K562 (cell line): Measurements from ENCODE around the gene GPR37L1. TPM values are rescaled to one million over a fixed set of nuclear protein-coding genes. Genes with fewer than 3 reads are reported as not detected.

Source experiments
- BACH1 ChIP-seq: fragments of 200-800 bp; sonication (Bioruptor generic); IDR thresholded peaks from 2 replicates; pipeline ENCODE4 v1.6.1; 2016; ENCODE audit warnings: missing genetic modification characterization, missing compliant biosample characterization
- HDAC2 ChIP-seq: fragments of 450-650 bp; IDR thresholded peaks from 2 replicates; pipeline ENCODE4 v1.6.1; 2016; ENCODE audit warnings: mild to moderate bottlenecking
- HDGF ChIP-seq: fragments of 450-650 bp; IDR thresholded peaks from 2 replicates; pipeline ENCODE4 v1.6.1; 2016
- HNRNPL ChIP-seq: fragments of 200-400 bp; formaldehyde crosslinking; IDR thresholded peaks from 2 replicates; pipeline ENCODE4 v1.6.1; 2017; ENCODE audit warnings: low read depth, mild to moderate bottlenecking, low read length
- KLF6 ChIP-seq: fragments of 250-450 bp; sonication (Bioruptor Pico); IDR thresholded peaks from 2 replicates; pipeline ENCODE4 v1.4.0; 2020; ENCODE audit warnings: mild to moderate bottlenecking, moderate library complexity, borderline replicate concordance
- NCOA4 ChIP-seq: fragments of 450-650 bp; IDR thresholded peaks from 2 replicates; pipeline ENCODE4 v1.6.1; 2018; ENCODE audit warnings: mild to moderate bottlenecking; ENCODE audit not compliant: partially characterized antibody
- NELFE ChIP-seq: IDR thresholded peaks from 2 replicates; pipeline ENCODE4 v1.6.1; 2011; ENCODE audit warnings: mild to moderate bottlenecking; ENCODE audit not compliant: insufficient read depth, insufficient read length
- NFIC ChIP-seq: fragments of 450-650 bp; IDR thresholded peaks from 2 replicates; pipeline ENCODE4 v1.6.1; 2017; ENCODE audit warnings: mild to moderate bottlenecking, inconsistent platforms
- POLR3A ChIP-seq: IDR thresholded peaks from 2 replicates; pipeline ENCODE4 v1.6.1; 2011; ENCODE audit warnings: borderline replicate concordance, mild to moderate bottlenecking, moderate library complexity; ENCODE audit not compliant: insufficient read length, insufficient read depth; ENCODE audit errors: extremely low read depth
- RBM34 ChIP-seq: fragments of 200-400 bp; formaldehyde crosslinking; IDR thresholded peaks from 2 replicates; pipeline ENCODE4 v1.6.1; 2018; ENCODE audit warnings: low read length, borderline replicate concordance; ENCODE audit not compliant: insufficient read depth
- RFX5 ChIP-seq: IDR thresholded peaks from 2 replicates; pipeline ENCODE4 v1.6.1; 2011; ENCODE audit warnings: low read depth, mild to moderate bottlenecking, improper control_type of control experiment, low read length
- TBL1XR1 ChIP-seq, 2 experiments: IDR thresholded peaks; 2 replicates each; pipeline ENCODE4 v1.6.1; 2012; ENCODE audit warnings: improper control_type of control experiment in 2 of 2, low read length in 2 of 2, mild to moderate bottlenecking in 1 of 2
- TRIM24 ChIP-seq, 2 experiments: fragments of 450-650 bp; IDR thresholded peaks; 2 replicates each; pipeline ENCODE4 v1.6.1; 2016
- TSC22D4 ChIP-seq: fragments of 450-650 bp; IDR thresholded peaks from 2 replicates; pipeline ENCODE4 v1.6.1; 2016; ENCODE audit warnings: missing genetic modification characterization, missing biosample characterization, control low read depth
- ZBTB1 ChIP-seq: sonication (generic); formaldehyde crosslinking; IDR thresholded peaks from 2 replicates; pipeline ENCODE4 v1.8.1; 2023; ENCODE audit warnings: missing genetic modification reagents, low read depth, mild to moderate bottlenecking, borderline replicate concordance
- ZNF175 ChIP-seq: fragments of 200-800 bp; sonication (Bioruptor generic); IDR thresholded peaks from 2 replicates; pipeline ENCODE4 v1.6.1; 2016; ENCODE audit warnings: low read depth, mild to moderate bottlenecking, missing genetic modification characterization, missing compliant biosample characterization
- ZNF668 ChIP-seq: fragments of 250-450 bp; sonication (Bioruptor Pico); IDR thresholded peaks from 2 replicates; pipeline ENCODE4 v1.8.0; 2022; ENCODE audit warnings: mild to moderate bottlenecking, inconsistent platforms
- polyA plus RNA-seq, 8 experiments: library from polyadenylated mRNA; depleted of rRNA in 4 of 8; stranded (reverse) in 5 of 8; unstranded in 3 of 8; fragments of >200 nt; fragmentation: Nextera tagmentation in 2 of 8; fragmentation: Illumina TruSeq in 1 of 8; extraction: Ambion mirVana in 2 of 8; extraction: Trizol in 1 of 8; gene quantifications; 2 replicates each; pipeline versions ENCODE4 v1.2.1 to v1.2.3, GENCODE V29; 2011 to 2014; ENCODE audit warnings: inconsistent platforms in 1 of 8, missing spikeins in 1 of 8
- total RNA-seq, 7 experiments: library from RNA; depleted of rRNA in 6 of 7; stranded (reverse); fragments of >200 nt in 6 of 7; fragmentation: Illumina TruSeq in 2 of 7; extraction: Trizol in 2 of 7; gene quantifications; 2 replicates each; pipeline versions ENCODE4 v1.2.1 to v1.2.3, GENCODE V29; 2011 to 2021; ENCODE audit warnings: low replicate concordance in 1 of 7
- TF ChIP-seq, protein P1 (sequence below): fragments of 250-450 bp; sonication (Bioruptor Pico); IDR thresholded peaks from 2 replicates; pipeline ENCODE4 v1.6.1; 2021; ENCODE audit warnings: mild to moderate bottlenecking
- TF ChIP-seq, protein P2 (sequence below): fragments of 250-450 bp; sonication (Bioruptor Pico); IDR thresholded peaks from 2 replicates; pipeline ENCODE4 v1.5.0; 2020; ENCODE audit warnings: mild to moderate bottlenecking, borderline replicate concordance
- TF ChIP-seq, protein P3 (sequence below), 2 experiments: fragments of 450-650 bp; IDR thresholded peaks; 2 replicates each; pipeline ENCODE4 v1.6.1; 2018; ENCODE audit warnings: mild to moderate bottlenecking in 2 of 2, low read depth in 1 of 2; ENCODE audit not compliant: partially characterized antibody in 2 of 2
- TF ChIP-seq, protein P4 (sequence below): fragments of 250-450 bp; sonication (Bioruptor Pico); IDR thresholded peaks from 2 replicates; pipeline ENCODE4 v1.8.0; 2021; ENCODE audit warnings: borderline replicate concordance, mild to moderate bottlenecking, moderate library complexity; ENCODE audit not compliant: poor library complexity, severe bottlenecking

The GPR37L1 gene
- total and polyA plus RNA-seq, 9 of the 15 experiments (the other 6 are each of a cell fraction or from before 2014, with no cell fraction given) = not detected

DNA sequence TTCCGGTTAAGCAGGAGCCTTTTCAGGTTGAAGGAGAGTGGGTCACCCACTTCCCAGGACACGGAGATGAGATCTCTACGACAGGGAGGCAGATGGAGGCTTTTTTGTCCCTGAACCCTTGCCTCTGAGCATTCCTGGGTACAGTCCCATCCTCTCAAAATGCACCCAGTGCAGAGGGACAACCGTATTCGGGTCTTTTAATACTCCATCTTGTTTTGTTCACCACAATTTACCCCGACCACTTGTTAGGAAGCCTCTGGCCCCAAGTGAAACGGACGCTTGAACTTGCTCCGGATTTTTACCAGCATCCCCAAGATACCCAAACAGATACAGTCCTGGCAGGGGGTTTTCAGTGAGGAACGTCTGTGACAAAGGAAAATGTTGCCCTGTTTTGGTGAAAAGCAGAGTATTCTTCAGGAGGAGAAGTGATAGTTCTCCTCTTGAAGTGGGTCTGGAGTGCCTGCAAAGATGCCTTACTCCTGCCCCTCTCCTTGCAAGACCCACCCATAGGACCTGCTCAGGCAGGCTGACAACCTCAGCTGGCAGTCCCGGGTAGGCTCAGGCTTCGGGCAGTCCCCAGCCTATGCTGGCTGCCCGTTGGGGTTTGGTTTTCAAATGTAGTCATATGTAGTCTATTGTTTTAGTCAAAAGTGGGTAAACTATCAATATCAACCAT is 22.5 kb downstream of the GPR37L1 start (continued):
- TF ChIP-seq, protein P1, sequence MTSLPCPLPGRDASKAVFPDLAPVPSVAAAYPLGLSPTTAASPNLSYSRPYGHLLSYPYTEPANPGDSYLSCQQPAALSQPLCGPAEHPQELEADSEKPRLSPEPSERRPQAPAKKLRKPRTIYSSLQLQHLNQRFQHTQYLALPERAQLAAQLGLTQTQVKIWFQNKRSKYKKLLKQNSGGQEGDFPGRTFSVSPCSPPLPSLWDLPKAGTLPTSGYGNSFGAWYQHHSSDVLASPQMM (CRISPR knock-in tag) = no peak
- no peak for TF ChIP-seq ZNF175 (CRISPR knock-in tag)
- no peak for TF ChIP-seq HNRNPL
- no peak for TF ChIP-seq NELFE
- no peak for TF ChIP-seq NCOA4
- no peak for TF ChIP-seq RBM34
- no peak for TF ChIP-seq TSC22D4 (tag)
- TF ChIP-seq TBL1XR1 (IDR thresholded peaks at IDR 0.05; ENCODE audit: low read length in 2 of 2) = no peak
- TF ChIP-seq ZNF668 (CRISPR knock-in tag) = no peak
- no peak for TF ChIP-seq NFIC
- no peak for TF ChIP-seq RFX5
- TF ChIP-seq POLR3A = no peak
- TF ChIP-seq TRIM24 (IDR thresholded peaks at IDR 0.05) = no peak
- no peak for TF ChIP-seq BACH1 (tag)
- TF ChIP-seq ZBTB1 (CRISPR knock-in tag) = no peak; the same call in 1 of the 2 replicates
- no peak; the same call in 1 of the 2 replicates for TF ChIP-seq HDAC2
- TF ChIP-seq KLF6 (CRISPR knock-in tag) = no peak
- no peak for TF ChIP-seq HDGF
- TF ChIP-seq, protein P2, sequence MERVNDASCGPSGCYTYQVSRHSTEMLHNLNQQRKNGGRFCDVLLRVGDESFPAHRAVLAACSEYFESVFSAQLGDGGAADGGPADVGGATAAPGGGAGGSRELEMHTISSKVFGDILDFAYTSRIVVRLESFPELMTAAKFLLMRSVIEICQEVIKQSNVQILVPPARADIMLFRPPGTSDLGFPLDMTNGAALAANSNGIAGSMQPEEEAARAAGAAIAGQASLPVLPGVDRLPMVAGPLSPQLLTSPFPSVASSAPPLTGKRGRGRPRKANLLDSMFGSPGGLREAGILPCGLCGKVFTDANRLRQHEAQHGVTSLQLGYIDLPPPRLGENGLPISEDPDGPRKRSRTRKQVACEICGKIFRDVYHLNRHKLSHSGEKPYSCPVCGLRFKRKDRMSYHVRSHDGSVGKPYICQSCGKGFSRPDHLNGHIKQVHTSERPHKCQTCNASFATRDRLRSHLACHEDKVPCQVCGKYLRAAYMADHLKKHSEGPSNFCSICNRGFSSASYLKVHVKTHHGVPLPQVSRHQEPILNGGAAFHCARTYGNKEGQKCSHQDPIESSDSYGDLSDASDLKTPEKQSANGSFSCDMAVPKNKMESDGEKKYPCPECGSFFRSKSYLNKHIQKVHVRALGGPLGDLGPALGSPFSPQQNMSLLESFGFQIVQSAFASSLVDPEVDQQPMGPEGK (CRISPR knock-in tag) = 0 out of 2 replicates have a peak, but pooled peaks have one; percentile 40
- TF ChIP-seq, protein P3, sequence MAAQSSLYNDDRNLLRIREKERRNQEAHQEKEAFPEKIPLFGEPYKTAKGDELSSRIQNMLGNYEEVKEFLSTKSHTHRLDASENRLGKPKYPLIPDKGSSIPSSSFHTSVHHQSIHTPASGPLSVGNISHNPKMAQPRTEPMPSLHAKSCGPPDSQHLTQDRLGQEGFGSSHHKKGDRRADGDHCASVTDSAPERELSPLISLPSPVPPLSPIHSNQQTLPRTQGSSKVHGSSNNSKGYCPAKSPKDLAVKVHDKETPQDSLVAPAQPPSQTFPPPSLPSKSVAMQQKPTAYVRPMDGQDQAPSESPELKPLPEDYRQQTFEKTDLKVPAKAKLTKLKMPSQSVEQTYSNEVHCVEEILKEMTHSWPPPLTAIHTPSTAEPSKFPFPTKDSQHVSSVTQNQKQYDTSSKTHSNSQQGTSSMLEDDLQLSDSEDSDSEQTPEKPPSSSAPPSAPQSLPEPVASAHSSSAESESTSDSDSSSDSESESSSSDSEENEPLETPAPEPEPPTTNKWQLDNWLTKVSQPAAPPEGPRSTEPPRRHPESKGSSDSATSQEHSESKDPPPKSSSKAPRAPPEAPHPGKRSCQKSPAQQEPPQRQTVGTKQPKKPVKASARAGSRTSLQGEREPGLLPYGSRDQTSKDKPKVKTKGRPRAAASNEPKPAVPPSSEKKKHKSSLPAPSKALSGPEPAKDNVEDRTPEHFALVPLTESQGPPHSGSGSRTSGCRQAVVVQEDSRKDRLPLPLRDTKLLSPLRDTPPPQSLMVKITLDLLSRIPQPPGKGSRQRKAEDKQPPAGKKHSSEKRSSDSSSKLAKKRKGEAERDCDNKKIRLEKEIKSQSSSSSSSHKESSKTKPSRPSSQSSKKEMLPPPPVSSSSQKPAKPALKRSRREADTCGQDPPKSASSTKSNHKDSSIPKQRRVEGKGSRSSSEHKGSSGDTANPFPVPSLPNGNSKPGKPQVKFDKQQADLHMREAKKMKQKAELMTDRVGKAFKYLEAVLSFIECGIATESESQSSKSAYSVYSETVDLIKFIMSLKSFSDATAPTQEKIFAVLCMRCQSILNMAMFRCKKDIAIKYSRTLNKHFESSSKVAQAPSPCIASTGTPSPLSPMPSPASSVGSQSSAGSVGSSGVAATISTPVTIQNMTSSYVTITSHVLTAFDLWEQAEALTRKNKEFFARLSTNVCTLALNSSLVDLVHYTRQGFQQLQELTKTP (IDR thresholded peaks at IDR 0.05; ENCODE audit: low read depth in 1 of 2, partially characterized antibody in 2 of 2) = no peak
- TF ChIP-seq, protein P4, sequence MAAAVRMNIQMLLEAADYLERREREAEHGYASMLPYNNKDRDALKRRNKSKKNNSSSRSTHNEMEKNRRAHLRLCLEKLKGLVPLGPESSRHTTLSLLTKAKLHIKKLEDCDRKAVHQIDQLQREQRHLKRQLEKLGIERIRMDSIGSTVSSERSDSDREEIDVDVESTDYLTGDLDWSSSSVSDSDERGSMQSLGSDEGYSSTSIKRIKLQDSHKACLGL (CRISPR knock-in tag) = no peak
